Measurements from ENCODE around the gene ADD1.
"Not testable (repeated sequence)": the region's sequence is repeated elsewhere in the genome, so short reads cannot be mapped to it uniquely, and the experiment has no call there.

The ADD1 gene

GRCh38 chr4:2944586-2945526 lies 101.2 kb downstream of the ADD1 start:
- DNase-seq (ENCODE audit: low read depth) = no peak

- DNase-seq (ENCODE audit: low read depth) = not testable (repeated sequence)
Measured at GRCh38 chr4:2945619-2946604, 102.3 kb downstream of the ADD1 start.

- DNase-seq (ENCODE audit: low read depth) = no peak
Measured at GRCh38 chr4:2946812-2947600, 103.4 kb downstream of the ADD1 start.

GRCh38 chr4:2947926-2948325 lies 104.3 kb downstream of the ADD1 start:
- DNase-seq (ENCODE audit: low read depth) = no peak

GRCh38 chr4:2948895-2949781 lies 105.5 kb downstream of the ADD1 start:
- no peak for DNase-seq (ENCODE audit: low read depth)

- DNase-seq (ENCODE audit: low read depth) = no peak
Measured at GRCh38 chr4:2949782-2950125, 106.1 kb downstream of the ADD1 start.

- no peak for DNase-seq (ENCODE audit: low read depth)
Measured at GRCh38 chr4:2950221-2950989, 106.8 kb downstream of the ADD1 start.

GRCh38 chr4:2953496-2953895 lies 109.9 kb downstream of the ADD1 start:
- DNase-seq (ENCODE audit: low read depth) = no peak

- DNase-seq (ENCODE audit: low read depth) = peak; percentile 62
Measured at GRCh38 chr4:2954358-2955185, 110.9 kb downstream of the ADD1 start.

- DNase-seq (ENCODE audit: low read depth) = not testable (repeated sequence)
Measured at GRCh38 chr4:2955186-2956044, 111.8 kb downstream of the ADD1 start.

- no peak for DNase-seq (ENCODE audit: low read depth)
Measured at GRCh38 chr4:2958446-2958845, 114.8 kb downstream of the ADD1 start.

- not testable (repeated sequence) for DNase-seq (ENCODE audit: low read depth)
Measured at GRCh38 chr4:2960450-2960849, 116.8 kb downstream of the ADD1 start.

GRCh38 chr4:2961421-2961810 lies 117.8 kb downstream of the ADD1 start:
- no peak for DNase-seq (ENCODE audit: low read depth)

- DNase-seq (ENCODE audit: low read depth) = peak; percentile 52
Measured at GRCh38 chr4:2961811-2962441, 118.3 kb downstream of the ADD1 start.

- DNase-seq (ENCODE audit: low read depth) = no peak
Measured at GRCh38 chr4:2962614-2963174, 119.0 kb downstream of the ADD1 start.

GRCh38 chr4:2963175-2963965 lies 119.7 kb downstream of the ADD1 start, which contains the start of the genes GRK4 and NOP14:
GRK4 (plus strand) TSS chr4:2963571; CDS start chr4:2964071, 500 bp downstream.
NOP14 (minus strand) TSS chr4:2963406; CDS start chr4:2963319, 87 bp downstream.
- DNase-seq (ENCODE audit: low read depth) = peak; percentile 95
